DMS 273 treated with DMSO at 0.1 percent for 48 hours (cell line): ENCODE data around the gene ENO3.

Experiments
- DNase-seq: peaks from one replicate; lab custom pipeline; 2025; lab: John Stamatoyannopoulos, UW

ENO3 gene

DNA sequence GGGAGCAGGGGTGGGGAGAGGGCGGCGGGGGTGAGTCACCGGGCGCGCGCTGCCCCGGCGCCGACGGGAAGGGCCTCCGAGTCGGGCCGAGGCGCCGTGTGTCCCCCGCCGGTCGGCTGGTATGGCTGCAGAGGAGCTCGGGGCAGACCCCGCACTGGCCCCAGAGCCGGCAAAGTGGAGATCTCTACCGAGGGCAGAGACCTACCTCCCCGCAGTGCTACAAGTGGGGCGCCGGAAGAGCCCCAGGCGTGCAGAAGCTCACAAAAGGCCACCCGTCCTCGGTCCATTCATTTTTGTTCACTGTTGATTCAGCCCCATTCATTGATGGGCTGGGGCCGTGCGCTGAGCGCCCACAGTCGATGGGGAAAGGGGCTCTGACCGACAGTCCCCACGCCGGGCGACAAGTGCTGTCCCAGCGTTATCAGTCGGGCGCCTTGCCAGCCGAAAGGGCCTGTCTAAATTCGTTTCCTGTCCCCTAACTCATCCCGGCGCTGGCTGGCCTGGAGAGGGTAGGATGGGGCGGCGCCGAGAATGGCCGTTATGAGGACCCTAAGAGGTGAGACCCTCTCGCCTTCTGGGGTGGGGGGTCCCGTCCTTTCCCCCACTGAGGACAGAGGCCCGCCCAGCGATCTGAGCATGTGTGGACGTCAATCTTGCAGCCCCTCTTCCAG is 709 bp upstream of the ENO3 start:
- DNase-seq: no peak

DNA sequence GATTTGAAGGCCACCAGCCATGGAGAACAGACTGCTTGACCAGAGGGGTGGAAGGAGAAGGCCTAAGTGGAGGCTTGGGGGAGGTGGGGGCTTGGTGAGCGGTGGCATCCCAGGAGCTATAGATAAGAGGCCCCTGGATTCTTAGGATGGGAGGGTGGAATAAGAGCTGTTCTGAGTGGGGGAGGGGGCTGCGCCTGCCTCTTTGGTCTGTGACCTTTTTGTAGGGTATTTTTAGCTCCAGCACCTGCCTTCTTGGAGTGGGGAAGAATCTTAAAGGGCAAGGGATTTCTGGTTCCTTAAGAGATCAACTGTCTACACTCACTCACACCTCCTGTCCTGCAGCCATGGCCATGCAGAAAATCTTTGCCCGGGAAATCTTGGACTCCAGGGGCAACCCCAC is 567 bp downstream of the ENO3 start:
- DNase-seq: no peak

DNA sequence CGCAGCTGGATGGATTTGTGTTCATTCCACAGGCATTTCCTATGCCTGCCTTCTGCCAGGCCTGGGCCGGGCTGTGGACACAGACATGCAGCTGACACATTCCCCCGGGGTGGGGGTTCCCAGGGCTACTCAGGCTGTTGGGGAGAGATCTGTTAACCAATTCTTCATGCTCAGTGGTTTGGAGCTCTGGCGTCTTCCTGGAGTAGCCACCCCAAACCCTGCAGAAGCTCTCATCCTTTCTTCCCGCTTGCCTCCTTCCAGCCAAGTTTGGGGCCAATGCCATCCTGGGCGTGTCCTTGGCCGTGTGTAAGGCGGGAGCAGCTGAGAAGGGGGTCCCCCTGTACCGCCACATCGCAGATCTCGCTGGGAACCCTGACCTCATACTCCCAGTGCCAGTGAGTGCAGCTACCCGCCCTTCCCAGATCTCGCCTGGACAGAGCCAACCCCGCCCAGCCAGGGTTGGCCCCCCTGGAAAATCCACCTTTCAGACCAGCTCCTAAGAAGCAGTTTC is 2.6 kb downstream of the ENO3 start:
- DNase-seq: no peak

DNA sequence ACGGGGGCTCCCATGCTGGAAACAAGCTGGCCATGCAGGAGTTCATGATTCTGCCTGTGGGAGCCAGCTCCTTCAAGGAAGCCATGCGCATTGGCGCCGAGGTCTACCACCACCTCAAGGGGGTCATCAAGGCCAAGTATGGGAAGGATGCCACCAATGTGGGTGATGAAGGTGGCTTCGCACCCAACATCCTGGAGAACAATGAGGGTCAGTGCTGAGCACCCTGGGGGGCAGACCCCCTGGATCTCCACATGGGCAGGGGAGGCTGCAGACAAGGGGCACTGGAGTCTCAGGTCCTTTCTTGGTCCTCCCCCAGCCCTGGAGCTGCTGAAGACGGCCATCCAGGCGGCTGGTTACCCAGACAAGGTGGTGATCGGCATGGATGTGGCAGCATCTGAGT is 4.2 kb downstream of the ENO3 start:
- no peak for DNase-seq

DNA sequence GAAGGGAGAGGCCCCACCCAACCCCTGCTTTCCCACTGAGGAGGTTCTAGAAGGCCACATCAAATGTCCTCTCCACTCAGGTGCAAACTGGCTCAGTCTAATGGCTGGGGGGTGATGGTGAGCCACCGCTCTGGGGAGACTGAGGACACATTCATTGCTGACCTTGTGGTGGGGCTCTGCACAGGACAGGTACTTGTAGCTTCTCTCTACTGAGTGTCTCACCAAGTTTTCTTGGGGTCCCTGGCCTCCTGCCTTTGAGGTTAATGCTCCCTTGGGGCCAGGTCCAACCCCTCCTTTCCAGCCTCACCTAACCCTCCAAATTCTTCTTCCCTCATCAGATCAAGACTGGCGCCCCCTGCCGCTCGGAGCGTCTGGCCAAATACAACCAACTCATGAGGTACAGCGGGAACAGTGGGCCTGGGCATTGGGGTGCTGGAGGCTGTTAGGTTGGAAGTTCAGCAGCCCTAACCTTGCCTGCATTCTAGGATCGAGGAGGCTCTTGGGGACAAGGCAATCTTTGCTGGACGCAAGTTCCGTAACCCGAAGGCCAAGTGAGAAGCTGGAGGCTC is 5.7 kb downstream of the ENO3 start:
- no peak for DNase-seq

DNA sequence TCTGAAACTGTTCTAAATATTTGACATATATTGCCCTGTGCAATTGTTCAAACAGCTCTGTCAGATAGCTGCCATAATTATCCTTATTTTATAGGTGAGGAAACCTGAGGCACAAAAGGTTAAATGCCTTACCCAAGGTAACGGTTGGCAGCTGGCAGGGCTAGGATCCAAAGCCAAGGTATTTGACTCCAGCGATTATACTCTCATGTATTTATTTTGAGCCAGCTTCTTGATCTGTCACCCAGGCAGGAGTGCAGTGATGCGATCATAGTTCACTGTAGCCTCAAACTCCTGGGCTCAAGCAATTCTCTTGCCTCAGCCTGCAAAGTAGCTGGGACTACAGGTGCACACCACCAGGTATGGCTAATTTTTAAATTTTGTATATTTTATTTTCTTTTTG is 7.2 kb downstream of the ENO3 start:
- DNase-seq: no peak

DNA sequence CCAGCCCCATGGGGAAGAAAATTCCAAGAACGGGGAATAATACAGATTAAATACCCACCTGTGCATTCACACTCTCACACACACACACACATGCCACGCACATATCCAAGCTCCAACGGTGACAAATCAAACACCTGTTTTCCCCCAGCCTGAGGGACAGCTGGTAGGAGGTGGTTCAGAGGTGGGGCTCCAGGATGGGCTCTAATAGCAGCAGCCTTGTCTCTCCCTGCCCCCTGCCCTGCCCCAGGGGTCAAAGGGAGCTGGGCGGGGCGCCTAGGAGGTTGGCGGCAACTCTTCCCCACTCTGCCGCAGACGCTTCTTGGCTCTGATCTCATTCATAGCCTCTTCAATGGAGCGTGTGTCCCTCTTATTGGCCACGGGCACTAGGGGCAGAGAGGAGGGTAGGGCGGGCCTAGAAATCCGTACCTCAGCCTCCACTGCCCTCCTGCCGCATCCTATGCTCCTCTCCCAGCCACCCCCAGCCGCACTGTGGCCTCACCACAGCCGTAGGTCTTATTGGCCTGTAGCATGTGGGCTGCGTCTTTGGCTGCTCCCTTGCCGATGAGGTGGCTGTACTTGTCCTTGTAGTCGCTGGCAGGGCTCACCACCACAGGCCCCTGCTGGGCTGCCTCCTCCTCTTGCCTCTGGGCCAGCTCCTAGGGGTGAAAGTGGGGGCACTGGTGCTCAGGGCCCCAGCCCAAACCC is 8.5 kb downstream of the ENO3 start:
- DNase-seq: no peak

DNA sequence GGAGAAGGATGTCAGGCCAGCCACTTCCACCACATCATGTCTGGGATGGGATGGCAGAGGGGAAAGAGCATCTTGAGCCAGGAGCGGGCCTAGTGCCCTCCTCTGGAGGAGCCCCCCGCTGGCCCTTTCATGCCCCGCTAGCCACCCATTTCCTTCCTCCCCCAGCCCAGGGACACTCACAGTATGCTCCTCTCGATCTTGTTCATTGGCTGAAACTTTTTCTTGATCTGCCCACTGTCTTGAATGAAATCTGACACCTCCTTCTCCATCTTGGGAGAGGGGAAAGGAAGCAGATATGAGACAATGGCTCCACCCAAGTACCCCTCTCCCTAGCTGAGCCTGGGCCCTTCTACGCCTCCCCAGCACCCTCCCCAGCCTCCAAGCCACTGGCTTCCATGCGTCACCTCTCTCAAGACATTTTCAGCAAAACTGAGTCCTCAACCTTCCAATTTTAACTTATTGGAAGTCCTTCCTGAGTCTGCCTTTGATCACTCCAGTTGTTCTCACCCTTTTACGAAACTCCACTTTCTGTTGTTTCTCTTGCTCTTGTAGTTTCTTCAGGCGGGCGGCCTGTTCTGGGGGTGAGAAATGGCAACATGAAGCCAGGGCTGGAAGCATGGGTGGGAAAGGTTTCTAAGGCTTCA is 9.5 kb downstream of the ENO3 start:
- no peak for DNase-seq

DNA sequence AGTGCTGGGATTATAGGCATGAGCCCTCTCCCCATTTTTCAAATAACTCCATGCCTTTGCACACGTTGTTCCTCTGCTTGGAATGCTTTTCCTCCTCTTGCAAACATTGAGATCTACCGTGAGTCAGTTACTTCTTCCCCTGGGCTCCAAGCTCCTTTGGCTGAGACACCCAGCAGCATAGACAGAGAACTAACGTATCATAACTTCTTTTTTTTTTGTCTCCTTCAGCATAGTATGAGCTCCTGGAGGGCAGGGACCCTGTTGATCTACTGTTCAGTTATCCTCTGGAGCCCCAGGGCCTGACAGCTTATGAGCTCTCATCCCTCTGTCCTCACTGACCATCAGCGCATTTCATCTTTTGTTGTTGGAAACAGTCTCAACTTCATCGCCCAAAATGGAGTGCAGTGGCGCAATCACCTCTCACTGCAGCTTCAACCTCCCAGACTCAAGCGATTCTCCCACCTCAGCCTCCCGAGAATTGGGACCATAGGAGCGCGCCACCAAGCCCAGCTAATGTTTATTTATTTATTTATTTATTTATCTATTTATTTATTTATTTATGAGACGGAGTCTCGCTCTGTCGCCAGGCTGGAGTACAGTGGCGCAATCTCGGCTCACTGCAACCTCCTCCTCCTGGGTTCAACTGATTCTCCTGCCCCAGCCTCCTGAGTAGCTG is 14.5 kb downstream of the ENO3 start:
- no peak for DNase-seq

DNA sequence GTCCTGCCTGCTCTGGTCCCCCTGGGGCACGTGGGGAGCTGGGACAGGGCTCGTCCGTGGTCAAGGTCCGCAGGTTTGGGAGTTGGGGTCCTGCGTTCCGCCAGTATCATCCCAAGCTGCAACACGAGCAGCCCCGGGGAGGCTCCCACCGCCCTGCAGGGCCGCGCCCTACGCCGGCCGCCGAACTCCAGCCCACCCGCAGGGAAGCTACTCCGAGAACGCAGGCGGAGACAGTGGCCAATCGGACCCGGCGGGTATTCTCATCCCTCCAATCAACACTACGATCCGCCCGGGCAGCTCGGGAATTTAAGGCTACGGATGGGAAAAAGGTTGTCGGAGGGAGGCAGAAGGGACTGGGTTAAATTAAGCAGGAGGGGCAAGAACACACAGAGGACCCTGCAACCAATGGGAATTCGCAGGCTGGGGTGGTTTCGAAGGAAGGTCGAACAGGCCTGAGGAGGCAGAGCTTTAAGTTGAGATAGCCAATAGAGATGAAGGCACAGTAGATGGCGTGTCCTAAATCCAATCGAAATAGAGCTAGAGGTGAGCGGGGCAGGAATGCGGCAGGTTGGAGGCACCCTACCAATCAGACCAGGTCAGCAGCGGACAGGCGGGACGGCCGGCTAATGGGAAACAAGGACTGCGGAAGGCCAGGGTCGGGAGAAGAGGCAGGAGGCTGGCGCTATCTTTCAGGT is 16.1 kb downstream of the ENO3 start:
- DNase-seq: peak; percentile 99

DNA sequence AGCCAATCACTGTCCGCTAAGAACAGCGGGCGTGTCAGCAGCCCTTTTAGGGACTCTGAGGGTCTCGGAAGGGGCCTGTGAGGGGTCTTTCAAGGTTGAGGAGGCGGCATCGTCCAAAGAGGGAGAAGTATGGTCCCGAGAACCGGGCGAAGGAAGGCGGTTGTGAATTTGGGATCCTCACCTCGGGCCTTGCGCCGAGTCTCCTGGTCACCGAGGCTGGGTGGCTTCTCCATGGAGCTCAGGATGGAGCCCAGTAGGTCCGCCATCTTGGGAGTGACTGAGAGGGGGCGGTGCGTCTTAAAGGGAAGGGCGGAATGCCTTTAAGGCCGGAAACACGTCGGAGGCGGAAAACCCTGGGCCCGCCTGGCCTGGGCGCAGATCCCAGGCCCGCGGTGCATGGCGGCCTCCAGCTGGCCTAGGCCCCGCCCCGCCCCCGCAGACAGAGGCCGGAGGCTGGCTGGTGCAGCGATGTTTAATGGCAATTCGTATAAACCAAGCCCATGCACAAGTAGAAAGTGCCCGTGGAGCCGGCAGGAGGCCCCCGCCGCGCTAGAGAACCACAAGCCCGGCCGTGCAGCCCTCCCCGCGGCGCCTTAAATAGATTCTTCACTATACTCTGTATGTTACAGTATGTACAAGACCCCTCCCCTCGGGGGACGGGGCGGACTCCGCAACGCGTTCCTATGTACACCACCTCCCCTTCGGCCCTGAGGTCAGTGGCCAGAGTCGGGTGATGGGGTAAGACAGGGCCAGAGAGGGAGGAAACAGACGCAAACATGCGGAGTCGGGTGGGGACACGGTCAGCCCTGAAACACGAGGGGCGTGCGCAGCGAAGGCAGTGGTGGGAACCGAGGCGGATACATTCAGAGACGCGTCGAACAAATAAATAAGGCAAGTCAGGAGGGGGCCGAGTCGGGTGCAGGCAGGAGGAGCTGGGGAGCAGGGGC is 16.9 kb downstream of the ENO3 start, which contains the start of gene SPAG7:
SPAG7 (minus strand) TSS at position 279 of the 947 bp plus-strand sequence; CDS start at position 266, 13 bp downstream.
- DNase-seq: peak; percentile 80

DNA sequence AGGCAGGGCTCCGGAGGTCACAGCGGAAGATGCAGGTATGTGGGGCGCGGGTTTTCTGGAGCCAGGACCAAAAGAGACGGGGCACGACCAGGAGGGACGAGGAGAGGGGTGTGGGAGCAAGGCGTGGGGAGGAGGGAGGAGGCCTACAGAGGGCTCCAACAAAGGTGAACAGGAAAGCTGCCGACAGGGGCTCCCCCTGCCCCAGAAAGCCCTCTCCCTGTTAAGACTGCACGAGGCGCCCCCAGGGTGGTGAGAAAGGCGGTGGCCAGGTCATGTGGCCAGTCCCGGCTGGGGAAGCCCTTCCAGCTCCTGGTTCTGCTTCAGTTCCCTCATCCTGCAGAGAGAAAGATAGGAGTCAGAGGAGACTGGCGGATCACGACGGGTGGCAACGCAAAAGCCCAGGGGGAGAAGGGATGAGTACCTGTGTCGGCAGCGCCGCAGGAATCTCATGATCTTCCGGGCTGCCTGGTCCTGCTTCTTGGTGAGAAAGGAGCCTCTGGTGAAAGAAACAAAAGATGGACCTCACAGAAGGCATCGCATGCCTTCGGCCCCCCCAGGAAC is 17.6 kb downstream of the ENO3 start:
- DNase-seq: no peak

DNA sequence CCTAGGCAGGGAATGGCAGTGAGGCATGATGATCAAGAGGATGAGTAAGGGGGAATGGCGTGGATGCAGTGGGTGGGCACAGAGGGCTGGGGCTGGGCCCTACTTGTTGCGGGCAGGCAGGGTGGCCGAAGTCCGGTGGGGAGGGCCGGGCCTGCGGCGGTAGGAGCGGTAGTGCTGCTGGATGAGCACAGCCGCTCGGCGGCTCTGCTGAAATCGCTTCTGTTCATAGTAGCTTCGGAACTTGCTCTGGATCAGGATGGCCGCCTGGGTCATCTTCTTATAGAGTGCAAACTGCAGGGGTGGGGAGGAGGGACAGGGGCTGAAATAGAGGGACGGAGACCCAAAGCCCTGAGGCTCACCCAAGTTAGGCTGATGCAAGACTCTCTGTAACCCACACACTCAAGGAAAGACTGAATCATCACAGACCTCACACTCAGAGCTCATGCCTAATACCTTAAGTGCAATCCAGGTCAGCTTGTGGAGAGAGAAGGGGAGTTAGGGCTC is 18.2 kb downstream of the ENO3 start:
- no peak for DNase-seq

DNA sequence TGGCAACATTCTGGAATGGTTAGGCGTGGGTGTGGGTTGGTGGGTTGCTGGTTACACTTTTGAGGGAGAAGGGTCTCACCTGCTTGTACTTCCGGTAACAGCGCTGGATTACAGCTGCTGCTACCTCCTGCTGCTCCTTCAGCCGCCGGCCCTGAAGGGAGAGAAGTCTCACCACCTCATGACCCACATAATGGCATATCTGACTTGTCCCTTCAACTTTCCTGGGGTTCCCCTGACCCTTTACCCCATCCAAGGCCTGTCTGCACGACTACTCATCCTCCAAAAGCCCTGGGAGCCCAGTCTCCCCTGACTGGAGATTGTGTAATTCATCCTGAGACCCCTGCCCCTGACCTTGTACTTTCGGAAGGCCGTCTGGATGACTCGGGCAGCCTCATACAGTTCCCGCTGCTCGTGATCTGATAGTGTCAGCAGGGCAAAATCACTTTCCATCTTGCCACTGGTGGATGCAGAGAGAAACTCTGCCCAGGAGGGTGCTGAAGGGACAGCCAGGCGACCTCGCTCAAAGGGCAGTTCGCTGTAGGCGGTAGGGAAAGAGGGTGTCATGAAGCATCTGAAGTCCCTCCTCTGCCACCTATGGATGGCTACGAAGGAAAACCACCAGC is 18.7 kb downstream of the ENO3 start:
- DNase-seq: no peak

DNA sequence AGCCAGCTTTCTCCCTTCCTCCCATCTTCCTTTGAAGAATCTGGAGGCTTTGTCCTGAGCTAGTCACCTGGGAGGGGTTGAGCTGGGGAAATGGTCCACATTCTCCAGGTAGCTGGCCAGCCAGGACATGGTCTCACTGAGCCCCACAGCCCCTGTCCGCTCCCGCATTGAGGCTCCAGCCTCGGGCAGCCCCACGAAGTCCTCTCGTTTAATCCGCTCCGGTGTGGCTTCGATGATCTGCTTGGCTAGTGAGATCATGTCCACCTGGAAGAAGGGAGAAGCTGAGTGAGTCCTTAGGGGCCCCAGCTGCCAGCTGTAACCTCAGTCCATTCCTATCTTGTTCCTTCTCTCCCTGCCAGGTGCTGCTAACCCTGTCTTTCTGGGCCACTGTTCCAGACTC is 19.4 kb downstream of the ENO3 start:
- no peak for DNase-seq

DNA sequence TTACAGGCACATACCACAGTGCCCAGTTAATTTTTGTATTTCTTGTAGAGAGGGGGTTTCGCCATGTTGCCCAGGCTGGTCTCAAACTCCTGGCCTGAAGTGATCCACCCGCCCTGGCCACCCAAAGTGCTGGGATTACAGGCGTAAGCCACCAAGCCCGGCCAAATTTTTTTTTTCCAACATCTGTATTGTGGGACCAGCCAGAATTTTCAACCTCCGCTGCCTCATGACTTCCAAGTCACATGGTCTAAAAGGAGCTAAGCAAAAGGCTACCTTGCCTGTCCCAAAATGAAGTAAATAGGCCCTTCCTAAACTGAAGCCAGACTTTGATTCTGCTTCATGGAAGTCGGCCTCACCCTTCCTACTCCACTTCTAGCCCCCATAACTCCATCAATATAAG is 20.9 kb downstream of the ENO3 start:
- no peak for DNase-seq

DNA sequence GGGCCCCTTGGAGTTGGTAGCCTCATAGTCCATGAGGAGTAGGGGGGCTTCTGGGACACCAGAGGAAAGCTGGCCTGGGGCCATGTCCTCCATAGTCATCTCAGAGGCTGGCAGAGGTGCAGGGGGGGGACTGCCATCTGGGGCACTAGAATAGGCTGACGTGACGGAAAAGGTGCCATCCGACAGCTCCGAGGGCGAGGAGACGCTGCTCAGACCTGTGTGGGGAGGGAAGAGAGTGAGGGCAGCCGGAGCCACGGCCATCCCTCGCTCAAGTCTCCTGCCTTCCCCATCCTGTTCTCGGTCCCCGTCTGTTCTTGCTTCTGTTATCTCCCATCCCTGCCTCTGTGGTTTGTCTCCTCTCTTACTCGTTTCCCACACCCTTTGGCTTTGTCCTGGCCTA is 21.4 kb downstream of the ENO3 start:
- no peak for DNase-seq

DNA sequence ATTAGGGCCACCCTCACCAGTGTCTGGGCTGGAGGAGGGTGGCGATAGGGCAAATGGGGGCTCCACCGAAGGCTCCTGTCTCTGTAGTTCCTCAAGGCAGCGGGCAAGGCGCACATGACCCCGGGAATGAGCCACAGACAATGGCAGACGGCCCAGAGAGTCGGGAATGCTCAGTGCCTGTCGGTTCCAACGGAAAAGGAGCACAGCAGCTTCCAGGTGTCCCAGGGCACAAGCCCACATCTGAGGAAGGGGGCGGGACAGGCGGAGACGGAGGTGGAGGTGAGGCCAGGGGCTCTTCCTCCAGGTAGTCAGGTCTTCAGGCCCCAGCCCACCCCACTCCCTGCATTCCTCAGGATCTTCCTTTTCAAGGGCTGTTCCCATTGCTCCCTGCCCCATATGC is 21.8 kb downstream of the ENO3 start:
- DNase-seq: no peak
